Inflammatory macrophage (primary cell): ENCODE measurements around the gene DCAKD.
"Not testable (repeated sequence)": the region's sequence is repeated elsewhere in the genome, so short reads cannot be mapped to it uniquely, and the experiment has no call there.

Experiments used
- DNase-seq, 2 donors: peaks; one replicate each; pipeline ENCODE4 v3.0.0-alpha.2; 2020 to 2022

The DCAKD gene

DNA sequence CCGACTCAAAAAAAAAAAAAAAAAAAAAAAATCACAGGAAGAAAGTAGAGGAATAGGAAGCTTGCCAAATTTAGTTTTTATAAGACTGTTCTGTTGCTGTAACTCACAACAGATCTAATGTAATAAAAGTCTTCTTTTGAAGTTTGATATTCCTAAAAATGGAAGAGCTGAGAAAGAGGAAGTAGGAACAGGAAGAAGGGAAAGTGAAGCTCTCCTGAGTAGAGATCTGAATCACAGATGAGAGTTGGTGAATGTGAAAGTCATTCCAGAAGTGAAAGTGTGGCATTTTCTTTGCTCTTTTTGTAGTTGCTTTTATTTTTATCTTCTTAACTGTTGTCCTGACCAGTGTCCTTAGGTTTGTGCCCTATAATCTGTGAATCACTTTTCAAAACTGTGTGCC lies 11.8 kb upstream of the DCAKD start:
- peak in 1 of 2 donors; percentile 29 for DNase-seq

GRCh38 chr17:45061606-45062205 lies 10.3 kb upstream of the DCAKD start:
- DNase-seq: no peak

GRCh38 chr17:45060797-45061605 lies 9.6 kb upstream of the DCAKD start, which contains the start of gene NMT1:
Gene NMT1, plus strand, starts transcription at chr17:45061317. Its CDS starts 13 bp downstream, at chr17:45061330.
- peak; percentile 100 for DNase-seq

GRCh38 chr17:45060382-45060796 lies 9.0 kb upstream of the DCAKD start:
- DNase-seq: no peak

- peak; percentile 30 for DNase-seq
Measured at GRCh38 chr17:45052052-45052772, 780 bp upstream of the DCAKD start.

DNA sequence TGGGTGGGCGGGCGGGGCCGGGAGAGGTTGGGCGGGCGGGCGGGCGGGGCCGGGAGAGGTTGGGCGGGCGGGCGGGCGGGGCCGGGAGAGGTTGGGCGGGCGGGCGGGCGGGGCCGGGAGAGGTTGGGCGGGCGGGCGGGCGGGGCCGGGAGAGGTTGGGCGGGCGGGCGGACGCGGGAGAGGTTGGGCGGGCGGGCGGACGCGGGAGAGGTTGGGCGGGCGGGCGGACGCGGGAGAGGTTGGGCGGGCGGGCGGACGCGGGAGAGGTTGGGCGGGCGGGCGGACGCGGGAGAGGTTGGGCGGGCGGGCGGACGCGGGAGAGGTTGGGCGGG lies 254 bp upstream of the DCAKD start:
- DNase-seq: not testable (repeated sequence)

DNA sequence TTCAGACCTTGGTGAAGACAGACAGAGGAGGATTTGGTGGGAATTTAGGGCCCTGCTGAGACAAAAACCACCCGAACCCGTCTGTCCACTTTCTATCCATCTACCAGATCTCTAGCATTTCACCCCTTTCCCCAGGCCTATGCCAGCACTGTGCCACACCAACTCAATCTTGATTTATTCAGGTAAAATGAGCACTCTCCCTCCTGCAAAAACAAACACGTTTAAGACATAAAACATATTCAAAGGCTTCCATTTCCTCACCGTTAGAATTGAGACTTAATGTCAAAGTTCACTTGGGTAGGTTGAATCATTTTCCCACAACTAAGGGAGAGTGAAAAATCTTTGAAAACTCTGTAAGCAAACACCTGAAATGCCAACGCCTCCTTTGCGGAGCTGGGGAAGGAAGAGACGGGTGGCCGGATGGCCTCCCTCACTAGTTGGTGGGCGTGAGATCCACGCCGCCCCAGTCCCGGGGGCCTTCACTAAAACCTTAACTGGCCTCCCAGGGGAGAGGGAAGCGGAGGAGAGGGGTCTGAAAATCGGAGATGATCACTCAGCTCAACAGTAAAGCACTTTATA lies 862 bp downstream of the DCAKD start:
- peak in 1 of 2 donors; percentile 37 for DNase-seq

DNA sequence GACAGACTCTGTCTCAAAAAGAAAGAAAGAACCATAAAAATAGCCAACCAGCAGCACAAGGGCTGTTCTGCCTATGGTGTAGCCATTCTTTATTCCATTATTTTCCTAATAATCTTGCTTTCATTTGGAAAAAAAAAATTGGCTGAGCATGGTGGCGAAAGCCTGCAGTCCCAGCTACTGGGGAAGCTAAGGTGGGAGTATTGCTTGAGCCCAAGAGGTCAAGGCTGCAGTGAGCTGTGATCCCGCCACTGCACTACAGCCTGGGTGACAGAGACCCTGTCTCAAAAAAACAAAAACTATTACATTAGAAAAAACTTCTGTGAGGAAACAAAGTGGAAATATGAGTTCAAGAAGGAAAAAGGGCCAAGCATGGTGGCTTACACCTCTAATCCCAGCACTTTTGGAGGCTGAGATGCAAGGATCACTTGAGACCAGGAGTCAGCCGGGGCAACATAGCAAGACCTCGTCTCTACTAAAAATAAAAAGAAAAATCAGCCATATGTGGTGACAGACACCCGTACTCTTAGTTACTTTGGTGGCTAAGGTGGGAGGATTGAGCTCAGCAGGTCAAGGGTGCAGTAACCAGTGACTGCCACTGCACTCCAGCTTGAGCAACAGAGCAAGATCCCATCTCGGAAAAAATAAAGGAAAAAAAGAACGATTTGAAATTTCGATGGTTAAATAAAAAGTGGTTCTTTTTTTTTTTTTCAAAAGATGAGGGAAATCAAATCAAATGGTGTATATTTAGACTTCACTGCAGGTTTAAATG lies 2.5 kb downstream of the DCAKD start:
- DNase-seq: no peak

DNA sequence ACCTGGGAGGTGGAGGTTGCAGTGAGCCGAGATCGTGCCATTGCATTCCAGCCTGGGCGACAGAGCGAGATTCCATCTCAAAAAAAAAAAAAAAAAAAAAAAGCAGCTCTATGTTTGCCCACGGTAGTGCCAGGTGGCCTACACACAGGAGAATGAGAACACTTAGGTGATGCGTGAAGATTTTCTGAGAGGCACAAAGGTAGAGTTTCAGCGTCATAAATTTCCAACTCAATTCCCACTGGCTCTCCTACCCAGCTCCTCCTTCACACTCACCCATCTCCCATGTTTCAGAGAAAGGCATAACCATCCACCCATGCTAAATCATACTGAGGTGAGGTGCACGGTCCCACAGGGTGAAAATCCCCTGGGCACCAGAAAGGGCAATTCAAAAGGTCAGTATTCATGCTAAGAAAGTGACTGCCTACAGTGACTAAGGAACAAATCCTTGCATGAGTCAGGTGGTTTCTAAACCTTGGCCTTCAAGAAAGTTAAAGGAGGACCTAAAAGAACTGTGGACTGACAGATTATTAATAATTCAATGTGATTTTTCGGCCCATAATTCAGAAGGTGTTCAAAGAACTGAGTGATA lies 4.8 kb downstream of the DCAKD start:
- DNase-seq: no peak

DNA sequence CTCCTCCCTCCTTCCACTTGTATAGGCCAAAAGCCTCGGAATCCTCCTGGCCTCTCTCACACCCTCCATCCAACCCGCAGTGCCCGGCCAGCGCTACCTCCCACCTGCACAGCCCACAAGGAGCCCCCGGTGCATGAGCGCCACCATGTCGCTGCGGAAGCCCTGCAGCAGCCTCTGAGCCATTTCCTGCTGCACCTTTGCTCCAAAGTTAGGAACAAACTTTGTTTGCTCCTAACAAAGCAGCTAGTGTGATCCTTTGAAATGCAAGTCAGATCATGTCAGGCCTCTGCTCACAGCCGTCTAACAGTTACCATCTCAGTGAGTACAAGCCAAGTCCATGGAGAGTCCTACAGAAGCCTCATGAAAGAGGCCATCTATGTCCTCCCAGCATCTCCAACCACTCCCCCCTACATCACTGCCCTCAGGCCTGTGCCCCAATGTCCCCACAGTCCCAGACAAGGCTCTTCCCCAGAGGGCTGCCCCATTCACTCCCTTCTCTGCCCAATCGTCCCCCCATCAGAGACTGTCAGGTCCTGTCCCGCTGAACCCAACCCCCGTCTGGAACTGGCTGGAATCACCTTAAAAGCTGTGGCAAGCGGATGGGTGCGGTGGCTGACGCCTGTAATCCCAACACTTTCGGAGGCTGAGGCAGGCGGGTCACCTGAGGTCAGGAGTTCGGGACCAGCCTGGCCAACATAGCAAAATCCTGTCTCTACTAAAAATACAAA lies 7.5 kb downstream of the DCAKD start:
- DNase-seq: no peak

- DNase-seq: no peak
Measured at GRCh38 chr17:45042346-45043120, 8.9 kb downstream of the DCAKD start.

DNA sequence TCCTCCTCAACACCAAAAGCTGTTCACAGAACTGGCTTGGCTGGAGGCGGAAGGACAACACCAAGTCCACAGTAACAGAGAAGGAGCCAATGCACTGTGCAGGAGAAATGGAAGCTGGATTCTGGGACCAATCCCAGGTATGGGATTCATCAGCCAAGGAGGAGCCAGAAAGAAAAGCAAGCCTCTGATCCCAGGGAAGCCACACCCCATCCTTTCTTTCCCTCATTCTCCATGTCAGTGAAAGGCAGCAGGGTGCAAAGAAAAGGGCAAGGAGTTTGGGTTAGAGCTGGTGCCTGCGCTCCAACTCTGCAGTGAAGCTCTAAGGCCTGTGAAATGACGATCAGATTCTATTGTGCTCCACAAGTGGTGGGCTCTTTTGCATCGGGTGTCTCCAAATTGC lies 11.0 kb downstream of the DCAKD start:
- DNase-seq: no peak

DNA sequence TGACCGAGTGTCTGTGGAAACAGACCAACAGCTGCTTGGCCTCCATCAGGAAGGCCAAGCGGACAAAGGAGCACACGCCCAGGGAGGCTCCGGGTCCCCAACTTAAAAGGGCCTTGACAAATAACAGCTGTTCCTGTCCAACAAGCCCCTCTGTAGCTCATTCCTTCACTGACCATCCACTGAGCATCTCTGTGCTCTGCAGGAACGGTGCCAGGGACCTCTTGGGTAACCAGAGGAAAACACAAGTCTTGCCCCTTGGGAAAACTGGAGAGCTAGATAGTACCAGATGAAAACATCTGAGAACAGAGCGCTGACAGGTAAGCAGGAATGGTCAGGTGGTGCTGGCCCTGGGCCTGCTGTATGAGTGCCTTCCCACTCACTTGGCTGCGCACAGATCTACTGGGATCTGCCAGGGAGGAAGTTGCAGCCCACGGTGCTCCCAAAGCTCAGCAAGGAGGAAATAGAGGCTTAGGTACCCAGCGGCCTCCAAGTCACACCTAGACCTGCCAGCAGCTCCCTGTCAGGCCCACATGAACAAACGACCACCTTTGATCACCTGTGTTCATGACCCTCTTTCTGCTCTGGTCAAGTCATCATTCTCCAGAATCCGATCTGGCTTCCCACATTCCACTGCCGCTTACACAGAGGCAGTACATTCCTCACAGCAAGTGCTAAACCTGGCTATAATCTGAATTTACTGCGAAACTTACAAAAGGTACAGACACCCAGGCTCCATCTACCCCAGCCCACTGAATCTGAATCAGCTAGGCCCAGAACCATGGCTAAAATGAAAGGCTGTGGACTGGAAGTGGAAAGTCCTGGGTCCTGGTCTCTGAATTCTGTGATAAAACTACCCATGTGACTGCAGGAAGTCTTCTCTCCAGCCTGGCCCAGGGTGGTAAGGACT lies 12.5 kb downstream of the DCAKD start:
- peak in 1 of 2 donors; percentile 24 for DNase-seq

- no peak for DNase-seq
Measured at GRCh38 chr17:45036691-45037090, 14.7 kb downstream of the DCAKD start.

- DNase-seq: no peak
Measured at GRCh38 chr17:45035848-45036247, 15.6 kb downstream of the DCAKD start.

GRCh38 chr17:45034599-45034998 lies 16.8 kb downstream of the DCAKD start:
- DNase-seq: no peak

DNA sequence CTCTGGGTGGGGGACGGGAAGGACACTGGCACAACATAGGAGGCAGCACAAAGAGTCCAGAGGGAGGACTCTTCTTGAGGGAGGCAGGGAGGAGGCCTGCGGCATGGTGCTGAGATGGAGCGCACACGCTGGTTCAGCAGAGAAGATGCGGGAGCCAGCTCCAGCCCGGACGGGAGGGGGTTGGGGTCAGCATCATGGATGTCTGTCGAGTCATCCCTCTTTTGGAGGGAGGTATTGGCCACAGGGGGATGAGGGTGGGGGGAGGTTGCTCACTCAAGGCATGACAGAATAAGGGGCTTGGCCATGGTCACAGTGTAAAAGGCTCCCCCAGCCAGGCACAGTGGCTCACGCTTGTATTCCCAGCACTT lies 19.3 kb downstream of the DCAKD start:
- DNase-seq: no peak

- DNase-seq: no peak
Measured at GRCh38 chr17:45031231-45032173, 19.9 kb downstream of the DCAKD start.
